Kidney (tissue), 14 donors: ENCODE results near the gene ARAP2. TPM values are rescaled to one million over a fixed set of nuclear protein-coding genes. Genes with fewer than 3 reads are reported as not detected.

Experiments used
- DNase-seq, 5 donors: peaks; one replicate each; pipeline ENCODE4 v3.0.0-alpha.2; 2013 to 2020
- FAIRE-seq: peaks from 2 replicates; lab custom pipeline; 2012; peaks lifted over from hg19 to GRCh38; lab: Jason Lieb, UNC
- H3K27ac ChIP-seq, 2 donors: one replicate each; pipeline ENCODE4 v1.7.0; 2013; ENCODE audit warnings: low read depth in 2 of 2, low read length in 2 of 2, inconsistent platforms in 1 of 2
- H3K27me3 ChIP-seq: one replicate; pipeline ENCODE4 v1.7.1; 2013; ENCODE audit warnings: low read length, inconsistent platforms; ENCODE audit not compliant: control insufficient read depth, insufficient read depth
- H3K36me3 ChIP-seq, 3 donors: one replicate each; pipeline versions ENCODE4 v1.7.0 to v1.7.1; 2013; ENCODE audit warnings: low read length in 3 of 3, control low read depth in 1 of 3, inconsistent platforms in 1 of 3; ENCODE audit not compliant: insufficient read depth in 3 of 3, control insufficient read depth in 2 of 3
- H3K4me1 ChIP-seq, 3 donors: one replicate each; pipeline versions ENCODE4 v1.7.0 to v1.7.1; 2013; ENCODE audit warnings: low read length in 3 of 3, inconsistent platforms in 1 of 3, low read depth in 1 of 3; ENCODE audit not compliant: control insufficient read depth in 2 of 3, insufficient read depth in 2 of 3
- H3K4me3 ChIP-seq, 3 donors: one replicate each; pipeline versions ENCODE4 v1.7.0 to v1.8.1; 2013; ENCODE audit warnings: low read length in 3 of 3, control low read depth in 1 of 3, inconsistent platforms in 1 of 3
- H3K9ac ChIP-seq, 3 donors: one replicate each; pipeline versions ENCODE4 v1.7.0 to v1.7.1; 2013; ENCODE audit warnings: low read length in 3 of 3, control low read depth in 1 of 3, inconsistent platforms in 1 of 3
- H3K9me3 ChIP-seq, 3 donors: one replicate each; pipeline versions ENCODE4 v1.7.0 to v1.7.1; 2013; ENCODE audit warnings: low read length in 3 of 3, control low read depth in 1 of 3, inconsistent platforms in 1 of 3; ENCODE audit not compliant: control insufficient read depth in 2 of 3, insufficient read depth in 1 of 3
- intact Hi-C: fragments of 100-400 bp; cut with DNase I; formaldehyde crosslinking; loops from one replicate; pipeline ENCODE4 v1.11.1; 2022
- polyA plus RNA-seq: library from polyadenylated mRNA; stranded (reverse); fragments of 350-450 nt; fragmentation: Illumina TruSeq; extraction: RNeasy Lipid Tissue Mini Kit (QIAGEN cat#74804); gene quantifications from one replicate; pipeline ENCODE4 v1.2.3, GENCODE V29; 2014; ENCODE audit warnings: low read depth, low replicate concordance; ENCODE audit not compliant: insufficient read depth
- total RNA-seq: library from RNA; stranded (reverse); fragmentation: NEBNext Ultra II Directional; extraction: Animal tissue kit (Norgen Biotek cat#: 25700); gene quantifications from one replicate; pipeline ENCODE4 v1.2.1, GENCODE V29; 2021
- TF ChIP-seq, protein P1 (sequence below): IDR thresholded peaks from 3 replicates; pipeline ENCODE4 v1.5.1; 2012; ENCODE audit warnings: mild to moderate bottlenecking, moderate library complexity, borderline replicate concordance; ENCODE audit not compliant: insufficient read depth; ENCODE audit errors: extremely low read depth
- donor health status: control.
- donor health status: control.
- donor health status: control.
- donor health status: control.
- donor health status: control.
- donor health status: DM: yes; HTN: yes; CAD: no.
- donor health status: Normal renal cell carcinoma (clear cell type).

ARAP2 gene
- total and polyA plus RNA-seq, 2 donors from 2014 or later, result 3.1 to 33.5 TPM

- H3K9me3 ChIP-seq, result no peaks in the 10 kb centered on the region
- H3K4me1 ChIP-seq, result no peaks in the 10 kb centered on the region
- no peak overlapping the region for H3K9ac ChIP-seq
- no peak for FAIRE-seq
- no peak for DNase-seq
- H3K36me3 ChIP-seq, result no peaks in the 10 kb centered on the region
- H3K4me3 ChIP-seq, result no peak overlapping the region
- intact Hi-C loops, result no loop called here
- no peak overlapping the region for H3K27ac ChIP-seq
- TF ChIP-seq, protein P1, sequence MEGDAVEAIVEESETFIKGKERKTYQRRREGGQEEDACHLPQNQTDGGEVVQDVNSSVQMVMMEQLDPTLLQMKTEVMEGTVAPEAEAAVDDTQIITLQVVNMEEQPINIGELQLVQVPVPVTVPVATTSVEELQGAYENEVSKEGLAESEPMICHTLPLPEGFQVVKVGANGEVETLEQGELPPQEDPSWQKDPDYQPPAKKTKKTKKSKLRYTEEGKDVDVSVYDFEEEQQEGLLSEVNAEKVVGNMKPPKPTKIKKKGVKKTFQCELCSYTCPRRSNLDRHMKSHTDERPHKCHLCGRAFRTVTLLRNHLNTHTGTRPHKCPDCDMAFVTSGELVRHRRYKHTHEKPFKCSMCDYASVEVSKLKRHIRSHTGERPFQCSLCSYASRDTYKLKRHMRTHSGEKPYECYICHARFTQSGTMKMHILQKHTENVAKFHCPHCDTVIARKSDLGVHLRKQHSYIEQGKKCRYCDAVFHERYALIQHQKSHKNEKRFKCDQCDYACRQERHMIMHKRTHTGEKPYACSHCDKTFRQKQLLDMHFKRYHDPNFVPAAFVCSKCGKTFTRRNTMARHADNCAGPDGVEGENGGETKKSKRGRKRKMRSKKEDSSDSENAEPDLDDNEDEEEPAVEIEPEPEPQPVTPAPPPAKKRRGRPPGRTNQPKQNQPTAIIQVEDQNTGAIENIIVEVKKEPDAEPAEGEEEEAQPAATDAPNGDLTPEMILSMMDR, result no peak
- no peaks in the 10 kb centered on the region for H3K27me3 ChIP-seq
These were observed 39.7 kb upstream of the ARAP2 start for GRCh38 chr4:36283912-36284465.

DNA sequence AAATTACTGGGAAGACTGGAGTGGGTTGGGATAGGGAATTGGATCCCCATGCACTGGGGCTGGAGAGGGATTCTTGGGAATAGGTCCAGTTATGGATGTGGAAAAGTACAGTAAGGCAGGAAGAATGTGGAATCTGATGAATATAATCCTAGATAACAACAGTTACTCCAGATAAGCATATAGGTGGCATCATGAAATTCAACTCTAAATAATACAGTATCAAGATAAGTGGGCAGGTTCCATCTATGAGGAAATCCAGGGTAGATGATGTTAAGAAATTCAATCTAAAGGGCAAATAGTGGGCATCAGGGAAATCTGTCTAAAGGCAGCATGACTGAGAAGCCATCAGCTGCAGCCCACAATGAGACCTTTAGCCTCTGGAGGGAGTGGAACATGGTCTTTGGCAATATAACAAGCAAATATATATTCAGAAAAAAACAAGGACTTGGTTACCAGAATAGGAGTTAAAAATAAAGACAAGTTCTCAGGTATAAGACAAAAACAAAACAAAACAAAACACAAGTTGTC lies 38.3 kb upstream of the ARAP2 start:
- intact Hi-C loops, result no loop called here
- FAIRE-seq, result no peak
- no peaks in the 10 kb centered on the region for H3K27me3 ChIP-seq

GRCh38 chr4:36281384-36282106 lies 37.2 kb upstream of the ARAP2 start, which contains the start of gene DTHD1:
TSS of gene DTHD1 (plus strand) at chr4:36281616. CDS start at chr4:36281759, 143 bp downstream.
- FAIRE-seq (no peak), DNase-seq (no peak)
- H3K27ac ChIP-seq, result no peak within 1 kb of the TSS
- no peaks in the 10 kb centered on the region for H3K27me3 ChIP-seq
- TF ChIP-seq, protein P1, result no peak
- H3K9me3 ChIP-seq, result no peaks in the 10 kb centered on the region
- no peak within 1 kb of the TSS for H3K9ac ChIP-seq
- H3K36me3 ChIP-seq, result no peaks in the 10 kb centered on the region
- H3K4me1 ChIP-seq, result no peaks in the 10 kb centered on the region
- no peak within 1 kb of the TSS for H3K4me3 ChIP-seq
- intact Hi-C loops, result no loop called here

More for the DNA sequence above, 38.3 kb upstream of the ARAP2 start:
- no peak overlapping the region for H3K27ac ChIP-seq
- no peak for DNase-seq
- H3K36me3 ChIP-seq, result no peaks in the 10 kb centered on the region
- TF ChIP-seq, protein P1, result no peak
- no peak overlapping the region for H3K4me3 ChIP-seq
- no peaks in the 10 kb centered on the region for H3K9me3 ChIP-seq
- no peaks in the 10 kb centered on the region for H3K4me1 ChIP-seq
- H3K9ac ChIP-seq, result no peak overlapping the region
